OCI-LY7 (cell line): ENCODE measurements around the gene NUDT14. TPM values are rescaled to one million over a fixed set of nuclear protein-coding genes. Genes with fewer than 3 reads are reported as not detected.
A peak's percentile ranks its signal among the peaks of the same experiment; 100 is the strongest.

Source experiments
- BruUV-seq: library from RNA; stranded (reverse); fragments of 400-500 nt; replicated peaks from 2 replicates; lab custom pipeline; 2021; lab: Mats Ljungman, UMichigan
- CTCF ChIA-PET: fragments of 300-600 bp; sonication (Branson Sonifier 250); formaldehyde crosslinking; loops from one replicate; lab custom pipeline; 2022; ENCODE audit warnings: antibody characterized with exemption; ENCODE audit not compliant: unreplicated experiment; lab: Charles Lee
- POLR2A ChIA-PET: fragments of 300-600 bp; sonication (Branson Sonifier 250); formaldehyde crosslinking; loops from one replicate; lab custom pipeline; 2022; ENCODE audit warnings: antibody characterized with exemption; lab: Charles Lee
- DNase-seq: peaks from one replicate; pipeline ENCODE4 v3.0.0-alpha.2; 2015; ENCODE audit warnings: low spot score
- H2AFZ ChIP-seq: fragments of 200-600 bp; sonication (generic), shearing (Covaris generic); 2 replicates; pipeline ENCODE4 v1.6.1; 2014; ENCODE audit warnings: mild to moderate bottlenecking, antibody characterized with exemption, low read length, moderate library complexity
- H3K27ac ChIP-seq: fragments of 200-600 bp; sonication (generic); 2 replicates; pipeline ENCODE4 v1.5.1; 2014; ENCODE audit warnings: mixed run types, low read depth, mild to moderate bottlenecking, moderate library complexity, low read length, inconsistent platforms; ENCODE audit not compliant: poor library complexity, severe bottlenecking
- H3K36me3 ChIP-seq: fragments of 200-600 bp; sonication (generic); 2 replicates; pipeline ENCODE4 v1.6.1; 2014; ENCODE audit warnings: mild to moderate bottlenecking, antibody characterized with exemption, low read length, moderate library complexity, mixed read lengths; ENCODE audit not compliant: insufficient read depth
- H3K4me1 ChIP-seq: fragments of 200-600 bp; sonication (generic); 2 replicates; pipeline ENCODE4 v1.5.1; 2014; ENCODE audit warnings: mild to moderate bottlenecking, low read length; ENCODE audit not compliant: insufficient read depth, poor library complexity, severe bottlenecking
- H3K4me2 ChIP-seq: fragments of 200-600 bp; sonication (generic); 2 replicates; pipeline ENCODE4 v1.6.1; 2014; ENCODE audit warnings: mild to moderate bottlenecking, low read length
- H3K4me3 ChIP-seq: fragments of 200-600 bp; sonication (generic); 2 replicates; pipeline ENCODE4 v1.5.1; 2014; ENCODE audit warnings: mild to moderate bottlenecking, low read depth, low read length; ENCODE audit not compliant: poor library complexity, severe bottlenecking
- H3K79me2 ChIP-seq: fragments of 200-600 bp; sonication (generic); 2 replicates; pipeline ENCODE4 v1.6.1; 2016; ENCODE audit warnings: low read depth, mild to moderate bottlenecking, low read length, moderate library complexity, mixed read lengths; ENCODE audit not compliant: insufficient read depth
- H3K9me2 ChIP-seq: fragments of 200-600 bp; sonication (generic); 2 replicates; pipeline ENCODE4 v1.6.1; 2016; ENCODE audit warnings: mild to moderate bottlenecking, low read length, mixed read lengths; ENCODE audit not compliant: insufficient read depth
- H3K9me3 ChIP-seq: fragments of 200-600 bp; sonication (generic); 2 replicates; pipeline ENCODE4 v1.6.1; 2014; ENCODE audit warnings: mild to moderate bottlenecking, mixed run types, low read length, mixed read lengths
- H4K20me1 ChIP-seq: fragments of 200-600 bp; sonication (generic); 2 replicates; pipeline ENCODE4 v1.6.1; 2014; ENCODE audit warnings: mild to moderate bottlenecking, antibody characterized with exemption, low read length, moderate library complexity, mixed read lengths; ENCODE audit not compliant: insufficient read depth
- EZH2phosphoT487 ChIP-seq: fragments of 200-600 bp; sonication (generic); IDR thresholded peaks from 2 replicates; pipeline ENCODE4 v1.6.1; 2018; ENCODE audit warnings: low read depth, borderline replicate concordance, mild to moderate bottlenecking, mixed run types, antibody characterized with exemption, low read length, moderate library complexity, mixed read lengths
- intact Hi-C: fragments of 100-400 bp; cut with micrococcal nuclease; formaldehyde crosslinking; loops from one replicate; pipeline ENCODE4 v1.10.0; 2022; ENCODE audit not compliant: unreplicated experiment
- total RNA-seq, 2 experiments: library from RNA; depleted of rRNA in 1 of 2; stranded (reverse); fragments of >200 nt in 1 of 2; shearing (Covaris generic) in 1 of 2; gene quantifications; 2 replicates each; pipeline ENCODE4 v1.2.3, GENCODE V29; 2014 to 2022
- TF ChIP-seq, protein P1 (sequence below): fragments of 200-600 bp; sonication (generic); conservative IDR thresholded peaks from 2 replicates; pipeline ENCODE4 v1.5.1; 2014; ENCODE audit warnings: mild to moderate bottlenecking, antibody characterized with exemption, low read length, moderate library complexity, mixed read lengths

The NUDT14 gene
- total RNA-seq, 2 experiments from 2014 or later = 32.1 to 37.5 TPM

DNA sequence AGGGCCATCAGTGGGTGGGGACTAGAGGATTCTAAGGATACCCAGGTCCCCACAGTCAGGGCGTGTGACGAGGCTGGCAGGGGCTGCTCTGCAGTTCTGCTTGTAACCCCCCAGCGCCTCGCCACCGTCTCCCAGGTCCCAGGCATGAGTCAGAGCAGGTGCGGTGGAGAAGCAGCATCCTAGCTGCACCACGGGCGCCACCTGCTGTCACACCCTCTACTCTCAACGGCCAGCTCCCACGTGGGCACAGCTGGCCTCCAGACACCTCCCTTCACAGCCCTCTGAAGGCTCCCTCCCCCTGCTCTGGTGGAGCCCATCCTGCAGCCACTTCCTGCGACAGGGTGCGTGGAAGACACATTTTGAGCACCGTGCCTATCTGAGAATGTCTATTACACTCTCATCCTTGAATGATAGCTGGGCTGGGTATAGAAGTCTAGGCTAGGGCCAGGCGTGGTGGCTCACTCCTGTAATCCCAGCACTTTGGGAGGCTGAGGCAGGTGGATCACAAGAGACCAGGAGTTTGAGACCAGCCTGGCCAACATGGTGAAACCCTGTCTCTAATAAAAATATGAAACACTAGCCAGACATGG lies 6.9 kb upstream of the NUDT14 start:
- H3K79me2 ChIP-seq = no peaks in the 10 kb centered on the region
- intact Hi-C loops = no loop called here
- H3K4me2 ChIP-seq = no peak overlapping the region
- TF ChIP-seq EZH2phosphoT487 = no peak
- TF ChIP-seq, protein P1, sequence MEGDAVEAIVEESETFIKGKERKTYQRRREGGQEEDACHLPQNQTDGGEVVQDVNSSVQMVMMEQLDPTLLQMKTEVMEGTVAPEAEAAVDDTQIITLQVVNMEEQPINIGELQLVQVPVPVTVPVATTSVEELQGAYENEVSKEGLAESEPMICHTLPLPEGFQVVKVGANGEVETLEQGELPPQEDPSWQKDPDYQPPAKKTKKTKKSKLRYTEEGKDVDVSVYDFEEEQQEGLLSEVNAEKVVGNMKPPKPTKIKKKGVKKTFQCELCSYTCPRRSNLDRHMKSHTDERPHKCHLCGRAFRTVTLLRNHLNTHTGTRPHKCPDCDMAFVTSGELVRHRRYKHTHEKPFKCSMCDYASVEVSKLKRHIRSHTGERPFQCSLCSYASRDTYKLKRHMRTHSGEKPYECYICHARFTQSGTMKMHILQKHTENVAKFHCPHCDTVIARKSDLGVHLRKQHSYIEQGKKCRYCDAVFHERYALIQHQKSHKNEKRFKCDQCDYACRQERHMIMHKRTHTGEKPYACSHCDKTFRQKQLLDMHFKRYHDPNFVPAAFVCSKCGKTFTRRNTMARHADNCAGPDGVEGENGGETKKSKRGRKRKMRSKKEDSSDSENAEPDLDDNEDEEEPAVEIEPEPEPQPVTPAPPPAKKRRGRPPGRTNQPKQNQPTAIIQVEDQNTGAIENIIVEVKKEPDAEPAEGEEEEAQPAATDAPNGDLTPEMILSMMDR = 0 out of 2 replicates have a peak, but pooled peaks have one; percentile 13
- no peak overlapping the region for H2AFZ ChIP-seq
- H3K4me3 ChIP-seq = no peak overlapping the region
- no peaks in the 10 kb centered on the region for H3K9me3 ChIP-seq
- DNase-seq = no peak
- no TSS peak for BruUV-seq
- no peaks in the 10 kb centered on the region for H3K9me2 ChIP-seq
- H3K36me3 ChIP-seq = no peaks in the 10 kb centered on the region
- ChIA-PET POLR2A (no interaction called here), CTCF (no interaction called here)
- no peaks in the 10 kb centered on the region for H3K4me1 ChIP-seq
- no peaks in the 10 kb centered on the region for H4K20me1 ChIP-seq
- H3K27ac ChIP-seq = no peak overlapping the region

DNA sequence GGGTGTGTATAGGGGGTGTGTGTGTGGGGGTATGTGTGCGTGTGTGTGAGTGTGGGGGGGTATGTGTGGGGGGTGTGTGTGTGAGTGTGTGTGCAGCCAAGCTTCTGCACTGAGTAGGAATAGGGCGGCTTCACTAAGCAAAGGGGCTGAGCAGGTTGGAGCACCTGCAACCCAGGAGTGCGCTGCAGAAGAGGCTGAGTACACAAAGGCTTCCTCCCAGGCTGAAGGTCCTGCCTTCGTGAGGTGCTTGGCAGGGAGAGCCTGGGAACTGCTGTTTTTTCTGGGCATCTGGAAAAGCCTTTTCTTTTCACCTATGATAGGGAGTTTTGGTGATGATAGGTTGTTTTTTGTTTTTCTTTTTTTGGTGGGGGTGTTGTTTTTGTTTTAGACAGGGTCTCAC lies 6.0 kb upstream of the NUDT14 start:
- intact Hi-C loops = no loop called here
- Histone ChIP-seq H3K9me3 (no peaks in the 10 kb centered on the region), H3K27ac (no peak overlapping the region), H3K4me1 (no peaks in the 10 kb centered on the region), H4K20me1 (no peaks in the 10 kb centered on the region), H3K36me3 (no peaks in the 10 kb centered on the region), H2AFZ (no peak overlapping the region), H3K79me2 (no peaks in the 10 kb centered on the region), H3K4me2 (no peak overlapping the region), H3K9me2 (no peaks in the 10 kb centered on the region), H3K4me3 (no peak overlapping the region)
- TF ChIP-seq EZH2phosphoT487 = no peak
- TF ChIP-seq, protein P1 = no peak
- DNase-seq = no peak
- no TSS peak for BruUV-seq
- CTCF ChIA-PET = no interaction called here
- POLR2A ChIA-PET = no interaction called here

DNA sequence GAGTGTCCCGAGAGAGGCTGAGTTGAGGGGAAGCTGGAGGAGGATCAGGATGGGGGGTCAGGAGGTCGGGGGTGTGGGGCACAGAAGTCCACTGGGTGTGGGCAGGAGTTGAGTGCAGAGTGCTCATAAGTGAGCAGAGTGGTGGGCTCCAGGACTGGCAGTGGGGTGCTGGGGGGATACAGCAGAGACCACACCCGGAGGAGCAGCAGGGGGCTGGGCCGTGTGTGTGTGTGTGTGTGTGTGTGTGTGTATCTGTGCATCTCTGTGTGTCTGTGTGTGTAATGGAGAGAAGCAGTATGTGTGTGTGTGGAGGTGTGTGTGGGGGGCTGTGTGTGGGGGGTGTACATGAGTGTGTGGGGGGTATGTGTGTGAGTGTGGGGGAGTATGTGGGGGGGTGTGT lies 4.9 kb upstream of the NUDT14 start:
- ChIA-PET POLR2A (no interaction called here), CTCF (no interaction called here)
- H3K4me3 ChIP-seq = no peak overlapping the region
- intact Hi-C loops = no loop called here
- H3K4me1 ChIP-seq = peaks cover 5% of the 10 kb centered on the region
- H4K20me1 ChIP-seq = no peaks in the 10 kb centered on the region
- no peak overlapping the region for H3K27ac ChIP-seq
- no peaks in the 10 kb centered on the region for H3K36me3 ChIP-seq
- no peak for DNase-seq
- no TSS peak for BruUV-seq
- H3K9me3 ChIP-seq = no peaks in the 10 kb centered on the region
- no peaks in the 10 kb centered on the region for H3K9me2 ChIP-seq
- no peak overlapping the region for H3K4me2 ChIP-seq
- no peak overlapping the region for H2AFZ ChIP-seq
- no peak for TF ChIP-seq EZH2phosphoT487
- TF ChIP-seq, protein P1 = no peak
- no peaks in the 10 kb centered on the region for H3K79me2 ChIP-seq
